Epithelial cell of proximal tubule (primary cell): ENCODE results near the gene SCGB1D1. TPM values are rescaled to one million over a fixed set of nuclear protein-coding genes. Genes with fewer than 3 reads are reported as not detected.

Source experiments
- DNase-seq: peaks from one replicate; pipeline ENCODE4 v3.0.0-alpha.2; 2011; ENCODE audit warnings: low read depth
- H3K4me3 ChIP-seq: 2 replicates; pipeline ENCODE4 v1.5.1; 2011; ENCODE audit warnings: low read depth, mild to moderate bottlenecking, low read length
- total RNA-seq: library from RNA; depleted of rRNA; stranded (reverse); fragments of >200 nt; gene quantifications from 2 replicates; pipeline ENCODE4 v1.2.3, GENCODE V29; 2015
- TF ChIP-seq, protein P1 (sequence below): conservative IDR thresholded peaks from 2 replicates; pipeline ENCODE4 v1.5.1; 2012; ENCODE audit warnings: low read depth, mild to moderate bottlenecking, low read length

The SCGB1D1 gene
- total RNA-seq, 1 donor from 2014 or later: not detected

DNA sequence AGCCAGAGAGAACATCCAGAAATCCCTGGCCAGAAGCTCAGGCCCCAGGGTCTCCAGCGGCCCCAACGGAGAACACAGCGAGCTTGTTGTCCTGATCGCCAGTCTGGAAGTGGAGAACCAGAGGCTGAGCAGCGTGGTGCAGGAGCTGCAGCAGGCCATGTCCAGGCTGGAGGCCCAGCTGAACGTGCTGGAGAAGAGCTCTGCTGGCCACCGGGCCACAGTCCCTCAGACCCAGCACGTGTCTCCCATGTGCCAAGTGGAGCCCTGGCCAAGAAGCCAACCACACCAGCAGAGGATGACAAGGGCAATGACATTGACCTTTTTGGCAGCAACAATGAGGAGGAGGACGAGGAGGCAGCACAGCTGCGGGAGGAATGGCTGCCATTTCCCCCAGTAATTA is 20.6 kb upstream of the SCGB1D1 start:
- TF ChIP-seq, protein P1, sequence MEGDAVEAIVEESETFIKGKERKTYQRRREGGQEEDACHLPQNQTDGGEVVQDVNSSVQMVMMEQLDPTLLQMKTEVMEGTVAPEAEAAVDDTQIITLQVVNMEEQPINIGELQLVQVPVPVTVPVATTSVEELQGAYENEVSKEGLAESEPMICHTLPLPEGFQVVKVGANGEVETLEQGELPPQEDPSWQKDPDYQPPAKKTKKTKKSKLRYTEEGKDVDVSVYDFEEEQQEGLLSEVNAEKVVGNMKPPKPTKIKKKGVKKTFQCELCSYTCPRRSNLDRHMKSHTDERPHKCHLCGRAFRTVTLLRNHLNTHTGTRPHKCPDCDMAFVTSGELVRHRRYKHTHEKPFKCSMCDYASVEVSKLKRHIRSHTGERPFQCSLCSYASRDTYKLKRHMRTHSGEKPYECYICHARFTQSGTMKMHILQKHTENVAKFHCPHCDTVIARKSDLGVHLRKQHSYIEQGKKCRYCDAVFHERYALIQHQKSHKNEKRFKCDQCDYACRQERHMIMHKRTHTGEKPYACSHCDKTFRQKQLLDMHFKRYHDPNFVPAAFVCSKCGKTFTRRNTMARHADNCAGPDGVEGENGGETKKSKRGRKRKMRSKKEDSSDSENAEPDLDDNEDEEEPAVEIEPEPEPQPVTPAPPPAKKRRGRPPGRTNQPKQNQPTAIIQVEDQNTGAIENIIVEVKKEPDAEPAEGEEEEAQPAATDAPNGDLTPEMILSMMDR: no peak
- no peak for DNase-seq
- H3K4me3 ChIP-seq: no peak overlapping the region

DNA sequence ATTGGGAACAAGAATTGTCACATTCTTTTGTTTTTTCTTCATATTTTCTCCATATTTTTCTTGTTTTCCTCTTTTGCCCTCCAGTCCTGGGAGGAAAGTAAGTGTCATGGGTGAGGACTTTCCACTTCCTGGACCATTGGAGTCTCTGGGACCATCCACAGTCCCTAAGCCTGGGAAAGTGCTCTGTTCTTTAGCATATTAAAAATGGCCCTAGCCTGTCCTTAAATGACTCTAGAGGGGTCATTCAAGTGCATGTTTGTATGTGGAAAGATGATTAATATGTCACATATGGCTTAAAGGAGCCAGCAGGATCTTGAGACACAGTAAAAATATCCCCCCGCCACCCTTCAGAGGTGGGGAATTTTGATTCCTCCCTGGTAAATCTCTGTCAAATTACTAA is 20.1 kb upstream of the SCGB1D1 start:
- DNase-seq: no peak
- no peak overlapping the region for H3K4me3 ChIP-seq
- TF ChIP-seq, protein P1: no peak

DNA sequence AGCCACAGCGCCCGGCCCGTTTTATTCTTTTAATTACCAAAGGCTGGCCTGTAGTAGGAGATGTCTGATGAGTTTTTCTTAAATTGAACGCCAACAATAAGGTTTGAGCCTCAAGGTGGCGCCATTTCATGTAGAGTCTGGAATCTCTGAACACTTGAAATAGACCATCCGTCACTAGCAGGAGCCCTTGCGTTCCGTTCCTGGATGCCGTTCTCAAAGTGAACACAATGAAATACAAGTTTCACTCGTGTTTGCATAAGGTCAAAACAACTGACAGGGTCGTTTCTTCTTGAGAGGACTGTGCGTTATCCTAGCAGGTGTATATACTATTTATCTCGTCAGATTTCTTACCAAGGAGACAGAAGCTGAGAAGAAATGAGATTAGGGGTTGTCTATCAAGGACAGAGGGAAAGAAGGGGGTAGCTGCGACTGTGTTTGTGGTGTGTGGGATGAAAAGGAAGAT is 18.7 kb upstream of the SCGB1D1 start:
- TF ChIP-seq, protein P1: peak; percentile 78
- no peak overlapping the region for H3K4me3 ChIP-seq
- peak; percentile 56 for DNase-seq

DNA sequence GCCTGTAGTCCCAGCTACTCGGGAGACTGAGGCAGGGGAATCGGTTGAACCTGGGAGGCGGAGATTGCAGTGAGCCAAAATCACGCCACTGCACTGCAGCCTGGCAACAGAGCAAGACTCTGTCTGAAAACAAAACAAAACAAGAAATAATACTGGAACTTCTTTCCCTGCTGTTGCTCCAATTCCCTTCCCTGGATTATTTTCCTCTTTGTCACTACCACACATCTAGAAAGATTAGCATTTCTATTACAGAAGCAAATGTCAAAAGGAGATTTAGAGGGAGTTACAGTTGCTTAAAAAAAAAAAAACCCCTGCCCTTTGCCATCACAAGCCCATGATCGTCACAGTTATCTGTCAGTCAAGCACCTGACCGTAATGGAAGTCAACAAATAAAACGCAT is 17.7 kb upstream of the SCGB1D1 start:
- TF ChIP-seq, protein P1: no peak
- no peak overlapping the region for H3K4me3 ChIP-seq
- DNase-seq: no peak

DNA sequence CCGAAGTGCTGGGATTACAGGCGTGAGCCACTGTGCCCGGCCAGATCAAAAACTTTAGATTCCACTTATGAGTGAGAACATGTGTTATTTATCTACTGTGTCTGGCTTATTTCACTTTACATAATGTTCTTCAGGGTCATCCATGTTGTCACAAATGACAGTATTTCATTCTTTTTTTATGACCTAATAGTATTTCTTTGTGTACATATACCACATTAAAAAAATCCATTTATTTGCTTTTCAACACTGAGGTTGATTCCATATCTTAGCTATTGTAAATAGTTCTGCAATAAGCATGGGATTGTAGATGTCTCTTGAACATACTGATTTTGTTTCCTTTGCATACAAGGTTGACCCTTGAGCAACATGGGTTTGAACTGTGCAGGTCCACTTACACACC is 13.2 kb upstream of the SCGB1D1 start:
- no peak overlapping the region for H3K4me3 ChIP-seq
- TF ChIP-seq, protein P1: no peak
- no peak for DNase-seq

DNA sequence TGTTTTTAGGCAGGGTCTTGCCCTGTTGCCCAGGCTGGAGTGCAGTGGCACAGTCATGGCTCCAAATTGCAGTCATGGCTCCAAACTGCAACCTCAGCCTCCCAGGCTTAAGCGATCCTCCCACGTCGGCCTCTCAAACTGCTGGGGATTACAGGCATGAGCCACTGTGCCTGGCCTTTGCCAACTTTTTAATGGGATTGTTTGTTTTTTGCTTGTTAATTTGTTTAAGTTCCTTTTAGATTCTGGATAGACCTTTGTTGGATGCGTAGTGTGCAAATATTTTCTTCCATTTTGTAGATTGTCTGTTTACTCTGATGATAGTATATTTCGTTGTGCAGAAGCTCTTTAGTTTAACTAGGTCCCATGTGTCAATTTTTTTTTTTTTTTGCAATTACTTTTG is 10.0 kb upstream of the SCGB1D1 start:
- TF ChIP-seq, protein P1: no peak
- H3K4me3 ChIP-seq: no peak overlapping the region
- DNase-seq: no peak

DNA sequence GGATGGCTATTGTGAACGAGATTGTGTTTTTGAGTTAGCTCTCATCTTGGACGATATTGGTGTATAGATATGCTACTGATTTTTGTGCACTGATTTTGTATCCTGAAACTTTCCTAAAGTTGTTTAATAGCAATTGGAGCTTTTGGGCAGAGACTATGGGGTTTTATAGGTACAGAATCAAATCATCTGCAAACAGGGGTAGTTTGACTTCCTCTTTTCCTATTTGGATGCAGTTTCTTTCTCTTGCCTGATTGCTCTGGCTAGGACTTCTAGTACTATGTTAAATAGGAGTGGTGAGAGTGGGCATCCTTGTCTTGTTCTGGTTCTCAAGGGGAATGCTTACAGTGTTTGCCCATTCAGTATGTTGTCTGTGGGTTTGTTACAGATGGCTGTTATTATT is 8.9 kb upstream of the SCGB1D1 start:
- no peak overlapping the region for H3K4me3 ChIP-seq
- TF ChIP-seq, protein P1: no peak
- DNase-seq: no peak
